ENCODE data around the gene PRDM5. TPM values are rescaled to one million over a fixed set of nuclear protein-coding genes. Genes with fewer than 3 reads are reported as not detected.
"Not testable (repeated sequence)": the region's sequence is repeated elsewhere in the genome, so short reads cannot be mapped to it uniquely, and the experiment has no call there.

The PRDM5 gene
- total and polyA plus RNA-seq, 2 donors (not counting 3 experiments of a cell fraction or from before 2014, with no cell fraction given), result 2.2 to 8.1 TPM

DNA sequence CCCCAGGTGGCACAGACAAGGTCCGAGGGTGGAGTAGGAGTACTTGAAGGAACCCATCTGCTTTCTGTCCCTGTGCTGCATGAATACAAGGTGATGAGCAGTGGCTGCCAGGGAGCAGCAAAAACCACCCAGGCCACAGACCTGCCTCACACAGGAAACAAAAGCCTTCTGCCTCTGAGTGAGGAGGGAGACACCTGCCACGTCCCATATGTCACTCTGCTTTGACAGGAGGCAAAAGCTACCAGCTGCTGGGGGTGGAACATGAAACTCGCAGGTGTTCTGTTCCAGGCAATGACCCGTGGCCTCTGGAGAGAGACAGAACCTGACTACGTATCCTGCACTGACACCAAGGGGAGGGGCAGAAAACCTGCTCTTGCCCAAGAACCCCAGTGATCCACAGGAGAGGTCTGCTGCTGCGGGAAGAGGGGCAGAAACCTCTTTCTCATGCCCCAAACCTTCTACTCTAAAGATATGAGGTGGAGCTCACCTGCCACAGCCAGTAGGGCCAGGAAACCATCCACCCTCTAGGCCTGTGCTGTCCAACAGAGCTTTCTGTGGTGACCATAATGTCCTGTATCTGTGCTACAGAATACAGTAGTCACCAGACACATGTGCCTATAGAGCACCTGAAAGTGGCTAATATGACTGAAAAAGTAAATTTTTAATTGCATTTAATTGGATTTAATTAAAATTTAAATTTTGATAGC, 172.9 kb downstream of the PRDM5 start:
- no peak for DNase-seq (ENCODE audit: low read depth, low spot score)
- no TSS peak for BruUV-seq (replicated peaks)
- CTCF ChIA-PET, result interaction anchor here (1.0 to 1.7 kb wide), 2 partner anchors 8 to 17 kb away, joined by 3 to 4 read pairs; no protein-coding TSS in a partner anchor

DNA sequence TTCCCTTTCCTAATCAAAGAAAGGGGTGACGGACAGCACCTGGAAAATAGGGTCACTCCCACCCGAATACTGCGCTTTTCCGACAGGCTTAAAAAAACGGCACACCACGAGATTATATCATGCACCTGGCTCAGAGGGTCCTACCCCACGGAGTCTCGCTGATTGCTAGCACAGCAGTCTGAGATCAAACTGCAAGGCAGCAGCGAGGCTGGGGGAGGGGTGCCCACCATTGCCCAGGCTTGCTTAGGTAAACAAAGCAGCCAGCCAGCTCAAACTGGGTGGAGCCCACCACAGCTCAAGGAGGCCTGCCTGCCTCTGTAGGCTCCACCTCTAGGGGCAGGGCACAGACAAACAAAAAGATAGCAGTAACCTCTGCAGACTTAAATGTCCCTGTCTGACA, 180.9 kb downstream of the PRDM5 start:
- H3K4me1 ChIP-seq (ENCODE audit: control insufficient read depth, extremely low read depth, insufficient read depth, low read length); POLR2A ChIA-PET; H2AFZ ChIP-seq (ENCODE audit: low read depth, low read length); H3K4me2 ChIP-seq (ENCODE audit: insufficient read depth, low read length); H3K9me1 ChIP-seq (replicated peaks; ENCODE audit: control insufficient read depth, extremely low read depth, insufficient read depth, low read length); dilution Hi-C loops (cut with MboI; ENCODE audit: extremely low pct_ligation_motif_present, low sequenced_read_pairs); H3K9ac ChIP-seq (replicated peaks; ENCODE audit: extremely low read depth, insufficient read depth, low read length); H3K4me3 ChIP-seq (replicated peaks in 1 of 3; ENCODE audit: insufficient read depth in 1 of 3, low read depth in 1 of 3, low read length in 3 of 3); FAIRE-seq; H4K20me1 ChIP-seq (replicated peaks; ENCODE audit: control insufficient read depth, extremely low read depth, insufficient read depth, low read length); DNase-seq (ENCODE audit: low read depth, low spot score); H3K27me3 ChIP-seq (ENCODE audit: control insufficient read depth in 2 of 2, insufficient read depth in 2 of 2, low read length in 2 of 2); H3K27ac ChIP-seq (ENCODE audit: insufficient read depth, low read depth, low read length); CTCF ChIA-PET; intact Hi-C loops (cut with micrococcal nuclease); H3K79me2 ChIP-seq (ENCODE audit: control insufficient read depth, insufficient read depth, low read length); BruUV-seq (replicated peaks); H3K36me3 ChIP-seq (ENCODE audit: control insufficient read depth in 2 of 2, extremely low read depth in 1 of 2, insufficient read depth in 2 of 2, low read length in 2 of 2); H3K9me3 ChIP-seq (replicated peaks; ENCODE audit: control insufficient read depth, insufficient read depth, low read length): not testable (repeated sequence)

More for the DNA sequence above, 172.9 kb downstream of the PRDM5 start:
- H4K20me1 ChIP-seq (replicated peaks; ENCODE audit: control insufficient read depth, extremely low read depth, insufficient read depth, low read length), result no peaks in the 10 kb centered on the region
- no peaks in the 10 kb centered on the region for H3K79me2 ChIP-seq (ENCODE audit: control insufficient read depth, insufficient read depth, low read length)
- H3K9me3 ChIP-seq (replicated peaks; ENCODE audit: control insufficient read depth, insufficient read depth, low read length), result no peaks in the 10 kb centered on the region
- no peak overlapping the region for H3K27ac ChIP-seq (ENCODE audit: insufficient read depth, low read depth, low read length)
- POLR2A ChIA-PET, result no interaction called here
- TF ChIP-seq EZH2 (IDR thresholded peaks at IDR 0.05; ENCODE audit: borderline replicate concordance, low read depth, low read length, severe bottlenecking) (no peak), MYC (IDR thresholded peaks at IDR 0.05; ENCODE audit: low read depth, low read length) (no peak), MAX (IDR thresholded peaks at IDR 0.05; ENCODE audit: insufficient read depth, insufficient read length) (no peak), POLR2AphosphoS5 (IDR thresholded peaks at IDR 0.05; ENCODE audit: insufficient read depth, low read depth, low read length) (no peak), POLR2A (IDR thresholded peaks at IDR 0.05; ENCODE audit: low read depth, low read length) (no peak), JUN (IDR thresholded peaks at IDR 0.05; ENCODE audit: borderline replicate concordance, insufficient read depth, insufficient read length, low read depth) (no peak), FOS (IDR thresholded peaks at IDR 0.05; ENCODE audit: borderline replicate concordance, insufficient read depth, low read length) (no peak), GATA2 (IDR thresholded peaks at IDR 0.05; ENCODE audit: insufficient read depth, insufficient read length, low read depth, low read length) (no peak)
- TF ChIP-seq, protein P1, sequence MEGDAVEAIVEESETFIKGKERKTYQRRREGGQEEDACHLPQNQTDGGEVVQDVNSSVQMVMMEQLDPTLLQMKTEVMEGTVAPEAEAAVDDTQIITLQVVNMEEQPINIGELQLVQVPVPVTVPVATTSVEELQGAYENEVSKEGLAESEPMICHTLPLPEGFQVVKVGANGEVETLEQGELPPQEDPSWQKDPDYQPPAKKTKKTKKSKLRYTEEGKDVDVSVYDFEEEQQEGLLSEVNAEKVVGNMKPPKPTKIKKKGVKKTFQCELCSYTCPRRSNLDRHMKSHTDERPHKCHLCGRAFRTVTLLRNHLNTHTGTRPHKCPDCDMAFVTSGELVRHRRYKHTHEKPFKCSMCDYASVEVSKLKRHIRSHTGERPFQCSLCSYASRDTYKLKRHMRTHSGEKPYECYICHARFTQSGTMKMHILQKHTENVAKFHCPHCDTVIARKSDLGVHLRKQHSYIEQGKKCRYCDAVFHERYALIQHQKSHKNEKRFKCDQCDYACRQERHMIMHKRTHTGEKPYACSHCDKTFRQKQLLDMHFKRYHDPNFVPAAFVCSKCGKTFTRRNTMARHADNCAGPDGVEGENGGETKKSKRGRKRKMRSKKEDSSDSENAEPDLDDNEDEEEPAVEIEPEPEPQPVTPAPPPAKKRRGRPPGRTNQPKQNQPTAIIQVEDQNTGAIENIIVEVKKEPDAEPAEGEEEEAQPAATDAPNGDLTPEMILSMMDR (IDR thresholded peaks at IDR 0.05; ENCODE audit: extremely low read depth in 1 of 2, insufficient read depth in 1 of 2, low read depth in 1 of 2, low read length in 2 of 2), result no peak
- FAIRE-seq, result no peak
- no peaks in the 10 kb centered on the region for H3K4me1 ChIP-seq (ENCODE audit: control insufficient read depth, extremely low read depth, insufficient read depth, low read length)
- H3K27me3 ChIP-seq (ENCODE audit: control insufficient read depth in 2 of 2, insufficient read depth in 2 of 2, low read length in 2 of 2), result no peaks in the 10 kb centered on the region
- H2AFZ ChIP-seq (ENCODE audit: low read depth, low read length), result no peak overlapping the region
- no peak overlapping the region for H3K4me3 ChIP-seq (replicated peaks in 1 of 3; ENCODE audit: insufficient read depth in 1 of 3, low read depth in 1 of 3, low read length in 3 of 3)
- no peak overlapping the region for H3K9ac ChIP-seq (replicated peaks; ENCODE audit: extremely low read depth, insufficient read depth, low read length)
- H3K36me3 ChIP-seq (ENCODE audit: control insufficient read depth in 2 of 2, extremely low read depth in 1 of 2, insufficient read depth in 2 of 2, low read length in 2 of 2), result no peaks in the 10 kb centered on the region
- dilution Hi-C loops (cut with MboI; ENCODE audit: extremely low pct_ligation_motif_present, low sequenced_read_pairs) (no loop called here), intact Hi-C loops (cut with micrococcal nuclease) (no loop called here)
- H3K9me1 ChIP-seq (replicated peaks; ENCODE audit: control insufficient read depth, extremely low read depth, insufficient read depth, low read length), result no peaks in the 10 kb centered on the region
- H3K4me2 ChIP-seq (ENCODE audit: insufficient read depth, low read length), result no peak overlapping the region

All from endothelial cell of umbilical vein (primary cell).